Measurements from ENCODE around the gene SPACA7. TPM values are rescaled to one million over a fixed set of nuclear protein-coding genes. Genes with fewer than 3 reads are reported as not detected.

The SPACA7 gene
- total and polyA plus RNA-seq, 2 of the 13 experiments (the other 11 are each of a cell fraction or from before 2014, with no cell fraction given) = not detected

DNA sequence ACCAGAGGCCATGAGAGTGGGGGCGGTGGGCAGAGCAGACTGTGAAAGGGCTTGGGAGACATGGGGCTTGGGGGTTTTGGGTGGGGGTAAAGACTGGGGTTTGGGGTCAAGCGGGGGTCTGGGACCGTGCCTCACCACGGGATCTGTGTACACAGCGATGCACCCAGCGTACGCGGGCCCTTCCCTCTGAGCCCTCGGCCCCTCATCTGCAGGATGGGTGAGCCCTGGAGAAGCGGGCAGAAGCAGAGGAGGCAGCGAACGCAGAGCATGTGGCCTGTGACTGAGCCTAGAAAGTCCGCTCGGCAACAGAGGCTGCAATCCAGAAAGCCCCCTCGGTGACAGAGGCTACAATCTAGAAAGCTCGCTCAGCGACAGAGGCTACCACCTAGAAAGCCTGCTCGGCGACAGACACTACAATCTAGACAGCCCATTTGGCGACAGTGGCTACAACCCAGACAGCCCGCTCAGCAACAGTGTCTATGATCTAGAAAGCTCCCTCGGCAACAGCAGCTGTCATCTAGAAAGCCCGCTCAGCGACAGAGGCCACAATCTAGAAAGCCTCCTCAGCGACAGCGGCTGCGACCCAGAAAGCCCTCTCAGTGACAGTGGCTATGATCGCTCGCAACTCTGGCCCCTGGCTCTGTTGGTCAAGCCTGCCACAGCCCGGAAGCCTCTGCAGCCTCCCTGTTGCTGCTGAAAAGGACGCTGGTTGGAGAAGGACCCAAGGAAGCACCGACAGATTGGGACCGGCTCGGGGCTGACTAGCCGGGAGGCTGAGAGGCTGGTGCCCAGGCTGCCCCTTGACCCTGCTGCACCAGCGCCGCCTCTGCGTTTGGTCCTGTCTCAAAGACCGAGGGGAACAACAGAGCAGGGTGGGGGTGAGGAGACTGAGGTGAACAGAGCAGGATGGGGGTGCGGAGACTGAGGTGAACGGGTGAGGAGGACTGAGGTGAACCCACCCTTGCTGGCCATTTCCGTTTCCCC lies 68.6 kb downstream of the SPACA7 start (continued):
- TF ChIP-seq EHMT2 (IDR thresholded peaks at IDR 0.05; ENCODE audit: borderline replicate concordance, low read depth, low read length) (no peak), CCDC6 (CRISPR knock-in tag; IDR thresholded peaks at IDR 0.05) (no peak), POLR2G (IDR thresholded peaks at IDR 0.05; ENCODE audit: low read depth, low read length) (no peak), HNRNPUL1 (IDR thresholded peaks at IDR 0.05; ENCODE audit: low read depth, low read length) (no peak), MTF2 (CRISPR knock-in tag; IDR thresholded peaks at IDR 0.05; ENCODE audit: borderline replicate concordance) (no peak)

- no TSS peak for BruUV-seq (replicated peaks)
- CTCF ChIA-PET (ENCODE audit: low intra/inter-chr PET ratio, low total read pairs) = no interaction called here
- TF ChIP-seq HINFP (CRISPR knock-in tag; IDR thresholded peaks at IDR 0.05; ENCODE audit: low read depth) = no peak
- TF ChIP-seq PRPF4 (IDR thresholded peaks at IDR 0.05; ENCODE audit: low read depth, low read length, poor library complexity, severe bottlenecking) = no peak
- no peak for TF ChIP-seq JUN (CRISPR knock-in tag; IDR thresholded peaks at IDR 0.05)
- TF ChIP-seq, protein P1, sequence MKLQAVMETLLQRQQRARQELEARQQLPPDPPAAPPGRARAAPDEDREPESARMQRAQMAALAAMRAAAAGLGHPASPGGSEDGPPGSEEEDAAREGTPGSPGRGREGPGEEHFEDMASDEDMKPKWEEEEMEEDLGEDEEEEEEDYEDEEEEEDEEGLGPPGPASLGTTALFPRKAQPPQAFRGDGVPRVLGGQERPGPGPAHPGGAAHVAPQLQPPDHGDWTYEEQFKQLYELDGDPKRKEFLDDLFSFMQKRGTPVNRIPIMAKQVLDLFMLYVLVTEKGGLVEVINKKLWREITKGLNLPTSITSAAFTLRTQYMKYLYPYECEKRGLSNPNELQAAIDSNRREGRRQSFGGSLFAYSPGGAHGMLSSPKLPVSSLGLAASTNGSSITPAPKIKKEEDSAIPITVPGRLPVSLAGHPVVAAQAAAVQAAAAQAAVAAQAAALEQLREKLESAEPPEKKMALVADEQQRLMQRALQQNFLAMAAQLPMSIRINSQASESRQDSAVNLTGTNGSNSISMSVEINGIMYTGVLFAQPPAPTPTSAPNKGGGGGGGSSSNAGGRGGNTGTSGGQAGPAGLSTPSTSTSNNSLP (IDR thresholded peaks at IDR 0.05; ENCODE audit: low read depth, low read length) = no peak
- TF ChIP-seq ZNF724P (CRISPR knock-in tag; IDR thresholded peaks at IDR 0.05; ENCODE audit: borderline replicate concordance) = no peak
- TF ChIP-seq ZKSCAN5 (CRISPR knock-in tag; IDR thresholded peaks at IDR 0.05) = no peak
- no peak for TF ChIP-seq NR3C1 (CRISPR knock-in tag; IDR thresholded peaks at IDR 0.05)
- TF ChIP-seq TCF12 (IDR thresholded peaks at IDR 0.05) = no peak
- no peak for TF ChIP-seq TCF12 (CRISPR knock-in tag; IDR thresholded peaks at IDR 0.05)
- no peak for TF ChIP-seq TARDBP (CRISPR knock-in tag; IDR thresholded peaks at IDR 0.05)
- TF ChIP-seq, protein P2, sequence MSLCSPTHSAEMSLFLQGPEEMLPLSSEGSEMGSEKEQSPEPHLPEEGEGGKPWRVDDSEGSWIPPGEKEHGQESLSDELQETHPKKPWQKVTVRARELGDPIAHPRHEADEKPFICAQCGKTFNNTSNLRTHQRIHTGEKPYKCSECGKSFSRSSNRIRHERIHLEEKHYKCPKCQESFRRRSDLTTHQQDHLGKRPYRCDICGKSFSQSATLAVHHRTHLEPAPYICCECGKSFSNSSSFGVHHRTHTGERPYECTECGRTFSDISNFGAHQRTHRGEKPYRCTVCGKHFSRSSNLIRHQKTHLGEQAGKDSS (CRISPR knock-in tag; IDR thresholded peaks at IDR 0.05; ENCODE audit: borderline replicate concordance, low read depth) = no peak
- TF ChIP-seq ZNF224 (CRISPR knock-in tag; IDR thresholded peaks at IDR 0.05) = no peak
Measured at GRCh38 chr13:112445411-112446271, 69.5 kb downstream of the SPACA7 start.

More at GRCh38 chr13:112445411-112446271, 69.5 kb downstream of the SPACA7 start:
- POLR2A ChIA-PET = no interaction called here
- H3K79me2 ChIP-seq (ENCODE audit: insufficient read depth, low read length) = no peaks in the 10 kb centered on the region
- DNase-seq (ENCODE audit: low spot score) (no peak), ATAC-seq (no peak), FAIRE-seq (no peak)
- no peak overlapping the region; the same call in 1 of the 2 replicates for H3K4me2 ChIP-seq (ENCODE audit: low read depth, low read length)
- WGBS (ENCODE audit: low lambda C conversion rate) = 12% methylated on average over 9 of the region's 31 CpGs
- no peaks in the 10 kb centered on the region for H3K9me3 ChIP-seq (ENCODE audit: low read length)
- no peak overlapping the region for H2AFZ ChIP-seq (ENCODE audit: low read length)
- in situ Hi-C loops (cut with HindIII; ENCODE audit: extremely low pct_ligation_motif_present, low pct_unique_long_range_greater_than_20kb) = loop anchor here (25.0 kb wide), 1 partner anchor 233 kb away; no protein-coding TSS in a partner anchor
- peaks cover 10 to 85% of the 10 kb centered on the region in 2 experiments for H3K27me3 ChIP-seq (ENCODE audit: control insufficient read depth in 1 of 2, insufficient read depth in 2 of 2, low read length in 2 of 2)
- no peak overlapping the region for H3K9ac ChIP-seq (ENCODE audit: insufficient read depth, low read depth, low read length)
- H3K36me3 ChIP-seq (replicated peaks in 1 of 2; ENCODE audit: control insufficient read depth in 1 of 2, insufficient read depth in 2 of 2, low read length in 2 of 2) = no peaks in the 10 kb centered on the region
- H3K4me3 ChIP-seq (replicated peaks in 1 of 3; ENCODE audit: insufficient read depth in 1 of 3, low read depth in 2 of 3, low read length in 3 of 3) = no peak overlapping the region
- no peak overlapping the region for H3K27ac ChIP-seq (ENCODE audit: extremely low read length, insufficient read depth, low read length)
- intact Hi-C loops (cut with micrococcal nuclease; ENCODE audit: unreplicated experiment) = loop anchor here (2.0 kb wide), 1 partner anchor 161 kb away; no protein-coding TSS in a partner anchor
- H4K20me1 ChIP-seq (ENCODE audit: insufficient read depth, low read length) = no peaks in the 10 kb centered on the region
- no peaks in the 10 kb centered on the region for H3K4me1 ChIP-seq (ENCODE audit: insufficient read depth, low read length)

All from HepG2 (cell line).